Hepatocyte (in vitro differentiated cells): ENCODE data around the gene SLC25A10. TPM values are rescaled to one million over a fixed set of nuclear protein-coding genes. Genes with fewer than 3 reads are reported as not detected.

ENCODE experiments used
- DNase-seq: peaks from one replicate; pipeline ENCODE4 v3.0.0-alpha.2; 2016; ENCODE audit warnings: low spot score
- H2AFZ ChIP-seq: fragments of 200-600 bp; sonication (generic); 2 replicates; pipeline ENCODE4 v1.6.0; 2016; ENCODE audit warnings: antibody characterized with exemption, mild to moderate bottlenecking
- H3K27ac ChIP-seq: fragments of 200-600 bp; sonication (generic); 2 replicates; pipeline ENCODE4 v1.5.1; 2016; ENCODE audit warnings: mild to moderate bottlenecking
- H3K27me3 ChIP-seq: fragments of 200-600 bp; sonication (generic); 2 replicates; pipeline ENCODE4 v1.6.1; 2016
- H3K36me3 ChIP-seq: fragments of 200-600 bp; sonication (generic); replicated peaks from 2 replicates; pipeline ENCODE4 v1.5.1; 2016; ENCODE audit warnings: low read depth; ENCODE audit not compliant: insufficient read depth
- H3K4me1 ChIP-seq: fragments of 200-600 bp; sonication (generic); 2 replicates; pipeline ENCODE4 v1.5.1; 2016; ENCODE audit warnings: mild to moderate bottlenecking, moderate library complexity; ENCODE audit not compliant: insufficient read depth
- H3K4me2 ChIP-seq: fragments of 200-600 bp; sonication (generic); 2 replicates; pipeline ENCODE4 v1.6.0; 2016
- H3K4me3 ChIP-seq: fragments of 200-600 bp; sonication (generic); 2 replicates; pipeline ENCODE4 v1.5.1; 2016; ENCODE audit warnings: mild to moderate bottlenecking
- H3K79me2 ChIP-seq: fragments of 200-600 bp; sonication (generic); 2 replicates; pipeline ENCODE4 v1.6.0; 2017; ENCODE audit warnings: mild to moderate bottlenecking
- H3K9me2 ChIP-seq: fragments of 200-600 bp; sonication (generic); replicated peaks from 2 replicates; pipeline ENCODE4 v1.6.0; 2017; ENCODE audit warnings: mild to moderate bottlenecking; ENCODE audit not compliant: insufficient read depth
- H3K9me3 ChIP-seq: fragments of 200-600 bp; sonication (generic); 2 replicates; pipeline ENCODE4 v1.5.1; 2016; ENCODE audit warnings: low read depth, mild to moderate bottlenecking
- H4K20me1 ChIP-seq: fragments of 200-600 bp; sonication (generic); 2 replicates; pipeline ENCODE4 v1.6.0; 2016; ENCODE audit warnings: mild to moderate bottlenecking; ENCODE audit not compliant: insufficient read depth, poor library complexity, severe bottlenecking
- EZH2 ChIP-seq: fragments of 200-600 bp; sonication (generic); IDR thresholded peaks from 2 replicates; pipeline ENCODE4 v1.6.1; 2016; ENCODE audit warnings: antibody characterized with exemption, mild to moderate bottlenecking, borderline replicate concordance
- EZH2phosphoT487 ChIP-seq: fragments of 200-600 bp; sonication (generic); IDR thresholded peaks from one replicate; pipeline ENCODE4 v1.6.1; 2018; ENCODE audit warnings: antibody characterized with exemption, mild to moderate bottlenecking, low read depth, moderate library complexity; ENCODE audit not compliant: unreplicated experiment, severe bottlenecking
- WGBS: methylation state at CpG from one replicate; pipeline ENCODE4 v1.1.6; 2016; ENCODE audit warnings: low lambda C conversion rate; ENCODE audit errors: missing lambda C conversion rate; 5-methylcytosine and 5-hydroxymethylcytosine counted together
- polyA plus RNA-seq: library from polyadenylated mRNA; unstranded; fragments of >200 nt; fragmentation: Nextera tagmentation; extraction: Ambion mirVana; gene quantifications from 2 replicates; pipeline ENCODE4 v1.2.1, GENCODE V29; 2016
- total RNA-seq: library from RNA; depleted of rRNA; stranded (reverse); fragments of >200 nt; gene quantifications from 2 replicates; pipeline ENCODE4 v1.2.3, GENCODE V29; 2014
- TF ChIP-seq, protein P1 (sequence below): fragments of 200-600 bp; sonication (generic); IDR thresholded peaks from 2 replicates; pipeline ENCODE4 v1.5.1; 2016; ENCODE audit warnings: antibody characterized with exemption, mild to moderate bottlenecking; ENCODE audit not compliant: poor library complexity

The SLC25A10 gene
- total and polyA plus RNA-seq, 2 experiments from 2014 or later: 31.3 to 53.2 TPM

DNA sequence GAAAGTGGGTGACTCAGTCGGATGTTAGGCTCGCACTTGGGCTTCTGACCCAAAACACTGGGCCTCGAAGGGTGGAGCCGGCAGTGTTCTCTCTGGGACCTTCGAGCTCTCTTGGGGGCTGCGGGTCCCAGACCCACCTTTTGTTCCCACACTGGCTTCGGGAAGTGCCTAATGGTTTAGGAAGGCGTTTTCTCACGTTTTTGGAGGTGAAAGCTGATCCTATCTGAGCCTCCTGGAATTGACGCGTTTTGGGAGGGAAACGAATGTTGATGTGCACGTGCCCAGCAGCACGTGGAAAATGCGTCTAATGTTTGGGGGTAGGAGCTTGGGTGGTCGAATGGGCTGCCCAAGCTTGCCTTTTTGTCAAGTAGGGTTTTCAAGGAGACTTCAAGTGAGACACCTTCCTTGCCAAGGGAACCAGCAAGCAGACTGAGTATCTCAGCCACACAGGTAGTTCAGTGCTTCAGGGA, 27.6 kb upstream of the SLC25A10 start:
- H3K79me2 ChIP-seq: peaks cover 65% of the 10 kb centered on the region
- peak overlapping the region; percentile 56 for H3K4me3 ChIP-seq
- H3K36me3 ChIP-seq: no peaks in the 10 kb centered on the region
- no peak overlapping the region for H2AFZ ChIP-seq
- WGBS: 20% methylated on average over 16 of the region's 16 CpGs
- peaks cover 18% of the 10 kb centered on the region for H3K4me1 ChIP-seq
- TF ChIP-seq, protein P1, sequence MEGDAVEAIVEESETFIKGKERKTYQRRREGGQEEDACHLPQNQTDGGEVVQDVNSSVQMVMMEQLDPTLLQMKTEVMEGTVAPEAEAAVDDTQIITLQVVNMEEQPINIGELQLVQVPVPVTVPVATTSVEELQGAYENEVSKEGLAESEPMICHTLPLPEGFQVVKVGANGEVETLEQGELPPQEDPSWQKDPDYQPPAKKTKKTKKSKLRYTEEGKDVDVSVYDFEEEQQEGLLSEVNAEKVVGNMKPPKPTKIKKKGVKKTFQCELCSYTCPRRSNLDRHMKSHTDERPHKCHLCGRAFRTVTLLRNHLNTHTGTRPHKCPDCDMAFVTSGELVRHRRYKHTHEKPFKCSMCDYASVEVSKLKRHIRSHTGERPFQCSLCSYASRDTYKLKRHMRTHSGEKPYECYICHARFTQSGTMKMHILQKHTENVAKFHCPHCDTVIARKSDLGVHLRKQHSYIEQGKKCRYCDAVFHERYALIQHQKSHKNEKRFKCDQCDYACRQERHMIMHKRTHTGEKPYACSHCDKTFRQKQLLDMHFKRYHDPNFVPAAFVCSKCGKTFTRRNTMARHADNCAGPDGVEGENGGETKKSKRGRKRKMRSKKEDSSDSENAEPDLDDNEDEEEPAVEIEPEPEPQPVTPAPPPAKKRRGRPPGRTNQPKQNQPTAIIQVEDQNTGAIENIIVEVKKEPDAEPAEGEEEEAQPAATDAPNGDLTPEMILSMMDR: no peak
- TF ChIP-seq EZH2: no peak
- TF ChIP-seq EZH2phosphoT487: no peak
- peaks cover 15% of the 10 kb centered on the region for H4K20me1 ChIP-seq
- H3K9me2 ChIP-seq: no peaks in the 10 kb centered on the region
- no peaks in the 10 kb centered on the region for H3K27me3 ChIP-seq
- H3K9me3 ChIP-seq: no peaks in the 10 kb centered on the region
- H3K27ac ChIP-seq: peak overlapping the region; percentile 47
- H3K4me2 ChIP-seq: peak overlapping the region; percentile 93
- no peak for DNase-seq

DNA sequence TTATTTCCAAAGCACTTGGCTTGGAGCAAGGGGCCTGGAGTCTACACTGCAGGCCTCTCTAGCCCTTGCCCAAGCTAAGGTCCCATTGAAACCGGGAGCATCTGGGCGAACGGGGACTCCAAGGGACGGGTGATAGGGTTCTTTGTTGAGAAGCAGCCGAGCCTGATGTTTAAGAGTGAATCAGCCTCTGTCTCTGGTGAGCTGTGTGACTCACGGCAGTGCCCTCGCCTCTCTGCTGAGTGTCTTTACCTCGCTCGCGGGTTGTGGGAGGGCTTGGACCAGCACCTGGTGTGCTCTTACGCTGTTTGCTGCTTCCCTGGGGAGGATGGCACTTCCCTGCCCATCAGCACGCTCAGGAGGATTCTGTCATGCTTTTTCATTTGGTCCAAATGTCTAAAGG, 27.0 kb upstream of the SLC25A10 start:
- Histone ChIP-seq H3K4me1 (peaks cover 18% of the 10 kb centered on the region), H3K27me3 (no peaks in the 10 kb centered on the region), H3K79me2 (peaks cover 65% of the 10 kb centered on the region), H3K9me2 (no peaks in the 10 kb centered on the region), H2AFZ (no peak overlapping the region), H3K4me3 (no peak overlapping the region), H4K20me1 (peaks cover 15% of the 10 kb centered on the region), H3K36me3 (no peaks in the 10 kb centered on the region), H3K4me2 (peak overlapping the region; percentile 93), H3K9me3 (no peaks in the 10 kb centered on the region), H3K27ac (peak overlapping the region; percentile 47)
- DNase-seq: peak; percentile 55
- TF ChIP-seq EZH2: no peak
- no peak for TF ChIP-seq EZH2phosphoT487
- TF ChIP-seq, protein P1: no peak
- 84% methylated on average over 12 of the region's 12 CpGs for WGBS

DNA sequence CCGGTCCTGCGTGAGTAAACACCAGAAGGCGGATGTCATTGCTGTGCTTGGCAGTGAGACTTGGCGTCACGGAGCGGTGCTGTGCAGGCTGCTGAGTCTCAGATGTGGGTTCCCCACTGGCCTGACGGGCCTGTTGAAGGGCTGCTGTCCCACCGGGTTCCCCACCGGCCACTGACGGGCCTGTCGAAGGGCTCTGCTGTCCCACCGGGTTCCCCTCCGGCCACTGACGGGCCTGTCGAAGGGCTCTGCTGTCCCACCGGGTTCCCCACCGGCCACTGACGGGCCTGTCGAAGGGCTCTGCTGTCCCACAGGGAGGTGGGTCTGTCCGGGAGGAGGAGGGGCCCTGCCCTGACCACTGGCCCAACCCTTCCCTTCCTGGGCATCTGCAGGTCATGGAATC, 25.5 kb upstream of the SLC25A10 start:
- no peak overlapping the region for H3K27ac ChIP-seq
- peaks cover 18% of the 10 kb centered on the region for H3K4me1 ChIP-seq
- H3K4me3 ChIP-seq: no peak overlapping the region
- no peak overlapping the region for H3K4me2 ChIP-seq
- TF ChIP-seq, protein P1: no peak
- TF ChIP-seq EZH2: no peak
- TF ChIP-seq EZH2phosphoT487: no peak
- H3K9me2 ChIP-seq: no peaks in the 10 kb centered on the region
- H3K79me2 ChIP-seq: peaks cover 55% of the 10 kb centered on the region
- 97% methylated on average over 15 of the region's 20 CpGs for WGBS
- H4K20me1 ChIP-seq: peaks cover 15% of the 10 kb centered on the region
- no peaks in the 10 kb centered on the region for H3K36me3 ChIP-seq
- H3K9me3 ChIP-seq: no peaks in the 10 kb centered on the region
- no peaks in the 10 kb centered on the region for H3K27me3 ChIP-seq
- no peak overlapping the region for H2AFZ ChIP-seq
- DNase-seq: no peak
